Osteocyte (in vitro differentiated cells): ENCODE data around the gene RASD1. TPM values are rescaled to one million over a fixed set of nuclear protein-coding genes. Genes with fewer than 3 reads are reported as not detected.

Source experiments
- DNase-seq: peaks from one replicate; pipeline ENCODE4 v3.0.0; 2021; ENCODE audit warnings: mixed read lengths; ENCODE audit not compliant: unreplicated experiment; ENCODE audit errors: extremely low spot score
- H3K27ac Mint-ChIP-seq: one replicate; pipeline ENCODE4 v1.8.0; 2021; ENCODE audit warnings: mild to moderate bottlenecking, mixed read lengths; ENCODE audit not compliant: unreplicated experiment
- H3K27me3 Mint-ChIP-seq: one replicate; pipeline ENCODE4 v1.8.0; 2021; ENCODE audit warnings: mixed read lengths; ENCODE audit not compliant: unreplicated experiment
- H3K36me3 Mint-ChIP-seq: one replicate; pipeline ENCODE4 v1.8.0; 2021; ENCODE audit warnings: mixed read lengths; ENCODE audit not compliant: unreplicated experiment
- H3K4me1 Mint-ChIP-seq: one replicate; pipeline ENCODE4 v1.8.0; 2021; ENCODE audit warnings: mixed read lengths; ENCODE audit not compliant: unreplicated experiment
- H3K4me3 Mint-ChIP-seq: one replicate; pipeline ENCODE4 v1.8.0; 2021; ENCODE audit warnings: mild to moderate bottlenecking, moderate library complexity, mixed read lengths; ENCODE audit not compliant: unreplicated experiment
- H3K9me3 Mint-ChIP-seq: one replicate; pipeline ENCODE4 v1.8.0; 2021; ENCODE audit warnings: mixed read lengths; ENCODE audit not compliant: unreplicated experiment
- CTCF ChIP-seq: fragments of 200-600 bp; sonication (generic); IDR thresholded peaks from 2 replicates; pipeline ENCODE4 v1.5.0; 2021; ENCODE audit warnings: antibody characterized with exemption, mild to moderate bottlenecking, moderate library complexity
- total RNA-seq: library from RNA; stranded (reverse); gene quantifications from 2 replicates; pipeline ENCODE4 v1.2.1, GENCODE V29; 2021

The RASD1 gene
- total RNA-seq, 1 donor from 2014 or later, result 1.6 TPM

GRCh38 chr17:17495536-17496188, 533 bp downstream of the RASD1 start:
- Mint-ChIP-seq H3K4me3 (peak overlapping the region; percentile 66), H3K27ac (no peak overlapping the region), H3K9me3 (no peaks in the 10 kb centered on the region), H3K27me3 (peaks cover 3% of the 10 kb centered on the region), H3K4me1 (peaks cover 15% of the 10 kb centered on the region), H3K36me3 (peaks cover 11% of the 10 kb centered on the region)
- no peak for DNase-seq
- no peak for TF ChIP-seq CTCF

GRCh38 chr17:17494870-17495535, 1.2 kb downstream of the RASD1 start:
- DNase-seq, result no peak
- H3K27ac Mint-ChIP-seq, result no peak overlapping the region

GRCh38 chr17:17494499-17494869, 1.7 kb downstream of the RASD1 start:
- H3K9me3 Mint-ChIP-seq, result no peaks in the 10 kb centered on the region
- no peak for DNase-seq
- H3K36me3 Mint-ChIP-seq, result peaks cover 15% of the 10 kb centered on the region
- H3K4me3 Mint-ChIP-seq, result peak overlapping the region; percentile 42
- TF ChIP-seq CTCF, result no peak
- H3K27ac Mint-ChIP-seq, result no peak overlapping the region
- peaks cover 15% of the 10 kb centered on the region for H3K4me1 Mint-ChIP-seq
- H3K27me3 Mint-ChIP-seq, result peaks cover 3% of the 10 kb centered on the region

More at GRCh38 chr17:17494870-17495535, 1.2 kb downstream of the RASD1 start:
- Mint-ChIP-seq H3K36me3 (peaks cover 15% of the 10 kb centered on the region), H3K27me3 (peaks cover 3% of the 10 kb centered on the region), H3K4me1 (peaks cover 15% of the 10 kb centered on the region), H3K9me3 (no peaks in the 10 kb centered on the region), H3K4me3 (peak overlapping the region; percentile 66)
- TF ChIP-seq CTCF, result no peak

GRCh38 chr17:17493986-17494466, 2.2 kb downstream of the RASD1 start:
- Mint-ChIP-seq H3K4me3 (no peak overlapping the region), H3K27me3 (peaks cover 3% of the 10 kb centered on the region), H3K27ac (no peak overlapping the region), H3K9me3 (no peaks in the 10 kb centered on the region), H3K4me1 (peaks cover 15% of the 10 kb centered on the region), H3K36me3 (peaks cover 15% of the 10 kb centered on the region)
- no peak for DNase-seq
- TF ChIP-seq CTCF, result no peak

GRCh38 chr17:17493249-17493985, 2.8 kb downstream of the RASD1 start:
- Mint-ChIP-seq H3K27me3 (peaks cover 3% of the 10 kb centered on the region), H3K27ac (no peak overlapping the region), H3K9me3 (no peaks in the 10 kb centered on the region), H3K36me3 (peaks cover 15% of the 10 kb centered on the region), H3K4me1 (peaks cover 15% of the 10 kb centered on the region), H3K4me3 (no peak overlapping the region)
- no peak for DNase-seq
- no peak for TF ChIP-seq CTCF
